ENCODE data around the gene NT5C3A. TPM values are rescaled to one million over a fixed set of nuclear protein-coding genes. Genes with fewer than 3 reads are reported as not detected.
A peak's percentile ranks its signal among the peaks of the same experiment; 100 is the strongest.

The NT5C3A gene
- total and polyA plus RNA-seq, 2 experiments from 2014 or later, result 28.5 to 45.8 TPM

- Mint-ChIP-seq H3K4me3 (no peak overlapping the region), H3K27me3 (ENCODE audit: insufficient read depth, low read depth, poor library complexity) (no peaks in the 10 kb centered on the region), H3K36me3 (ENCODE audit: low read depth) (no peaks in the 10 kb centered on the region; the same call in 2 of the 3 replicates), H3K4me1 (0 out of 3 replicates have a peak, but pooled peaks cover 5% of the 10 kb centered on the region), H3K9me3 (no peaks in the 10 kb centered on the region), H3K27ac (no peak overlapping the region)
- DNase-seq (ENCODE audit: low spot score) (peak; percentile 45), ATAC-seq (no peak)
- H3K4me2 ChIP-seq, result no peak overlapping the region
- H3K4me3 ChIP-seq, result no peak overlapping the region
- no peaks in the 10 kb centered on the region for H3K36me3 ChIP-seq (ENCODE audit: insufficient read depth)
- H4K20me1 ChIP-seq (replicated peaks; ENCODE audit: insufficient read depth), result peaks cover 51% of the 10 kb centered on the region
- H3K27ac ChIP-seq (ENCODE audit: low read depth), result no peak overlapping the region
- TF ChIP-seq JUNB (IDR thresholded peaks at IDR 0.05; ENCODE audit: unreplicated experiment) (no peak), REST (IDR thresholded peaks at IDR 0.05; ENCODE audit: unreplicated experiment) (no peak), CTCF (conservative IDR thresholded peaks at IDR 0.05; ENCODE audit: low read depth in 2 of 2) (peak; percentile 55 to 67), CREB1 (CRISPR knock-in tag; IDR thresholded peaks at IDR 0.05; ENCODE audit: low read depth) (no peak)
- H3K27me3 ChIP-seq (ENCODE audit: insufficient read depth), result no peaks in the 10 kb centered on the region
- H3K4me1 ChIP-seq (ENCODE audit: insufficient read depth), result no peaks in the 10 kb centered on the region; the same call in 1 of the 2 replicates
- no peak overlapping the region for H2AFZ ChIP-seq
- peaks cover 99% of the 10 kb centered on the region for H3K79me2 ChIP-seq (replicated peaks; ENCODE audit: insufficient read depth)
- no peaks in the 10 kb centered on the region for H3F3A ChIP-seq (replicated peaks; ENCODE audit: low read depth)
- no peaks in the 10 kb centered on the region for H3K9me2 ChIP-seq (ENCODE audit: insufficient read depth)
These were observed 11.8 kb downstream of the NT5C3A start for GRCh38 chr7:33050535-33051318.

- Histone ChIP-seq H3F3A (replicated peaks; ENCODE audit: low read depth) (no peaks in the 10 kb centered on the region), H3K27ac (ENCODE audit: low read depth) (no peak overlapping the region), H3K27me3 (ENCODE audit: insufficient read depth) (no peaks in the 10 kb centered on the region), H3K79me2 (replicated peaks; ENCODE audit: insufficient read depth) (peaks cover 99% of the 10 kb centered on the region), H3K4me1 (ENCODE audit: insufficient read depth) (no peaks in the 10 kb centered on the region; the same call in 1 of the 2 replicates), H2AFZ (no peak overlapping the region), H3K4me3 (no peak overlapping the region), H3K4me2 (no peak overlapping the region), H3K36me3 (ENCODE audit: insufficient read depth) (no peaks in the 10 kb centered on the region), H3K9me2 (ENCODE audit: insufficient read depth) (no peaks in the 10 kb centered on the region), H4K20me1 (replicated peaks; ENCODE audit: insufficient read depth) (peaks cover 42% of the 10 kb centered on the region)
- peaks cover 3% of the 10 kb centered on the region for H3K36me3 Mint-ChIP-seq (ENCODE audit: low read depth)
- ATAC-seq (no peak), DNase-seq (ENCODE audit: low spot score) (no peak)
- H3K27ac Mint-ChIP-seq, result no peak overlapping the region
- H3K4me3 Mint-ChIP-seq, result no peak overlapping the region
- H3K9me3 Mint-ChIP-seq, result no peaks in the 10 kb centered on the region
- TF ChIP-seq STAT1 (IDR thresholded peaks at IDR 0.05; ENCODE audit: unreplicated experiment), result no peak
- H3K27me3 Mint-ChIP-seq (ENCODE audit: insufficient read depth, low read depth, poor library complexity), result no peaks in the 10 kb centered on the region
- peaks cover 8% of the 10 kb centered on the region; the same call in 2 of the 3 replicates for H3K4me1 Mint-ChIP-seq
These were observed 13.9 kb downstream of the NT5C3A start for GRCh38 chr7:33048704-33049103.

Measured in GM23338 (cell line).